DOHH2 (cell line): ENCODE results near the gene BSN.

Source experiments
- H3F3A ChIP-seq: fragments of 200-600 bp; sonication (generic), shearing (Covaris generic); 2 replicates; pipeline ENCODE4 v1.6.0; 2016; ENCODE audit warnings: antibody characterized with exemption, mild to moderate bottlenecking; ENCODE audit not compliant: control insufficient read depth, insufficient read depth
- H3K27ac ChIP-seq: fragments of 200-600 bp; sonication (generic); 2 replicates; pipeline ENCODE4 v1.5.1; 2014; ENCODE audit warnings: low read depth, mild to moderate bottlenecking, low read length, moderate library complexity
- H3K27me3 ChIP-seq: fragments of 200-600 bp; sonication (generic); 2 replicates; pipeline ENCODE4 v1.6.1; 2014; ENCODE audit warnings: mild to moderate bottlenecking, low read length, mixed read lengths; ENCODE audit not compliant: control insufficient read depth
- H3K36me3 ChIP-seq: fragments of 200-600 bp; sonication (generic); 2 replicates; pipeline ENCODE4 v1.6.1; 2014; ENCODE audit warnings: mild to moderate bottlenecking, low read length, moderate library complexity, mixed read lengths; ENCODE audit not compliant: control insufficient read depth
- H3K4me1 ChIP-seq: fragments of 200-600 bp; sonication (generic); 2 replicates; pipeline ENCODE4 v1.6.1; 2014; ENCODE audit warnings: mild to moderate bottlenecking, low read length, mixed read lengths; ENCODE audit not compliant: control insufficient read depth
- H3K4me2 ChIP-seq: fragments of 200-600 bp; sonication (generic); 2 replicates; pipeline ENCODE4 v1.6.0; 2014; ENCODE audit warnings: mild to moderate bottlenecking, low read length, moderate library complexity
- H3K4me3 ChIP-seq: fragments of 200-600 bp; sonication (generic); 2 replicates; pipeline ENCODE4 v1.5.1; 2014; ENCODE audit warnings: mild to moderate bottlenecking, low read length, mixed read lengths
- H3K79me2 ChIP-seq: fragments of 200-600 bp; sonication (generic); 2 replicates; pipeline ENCODE4 v1.6.1; 2014; ENCODE audit warnings: mild to moderate bottlenecking, low read length, mixed read lengths; ENCODE audit not compliant: control insufficient read depth
- H3K9me2 ChIP-seq: fragments of 200-600 bp; sonication (generic); replicated peaks from 2 replicates; pipeline ENCODE4 v1.6.1; 2014; ENCODE audit warnings: mild to moderate bottlenecking, low read length, mixed read lengths; ENCODE audit not compliant: control insufficient read depth
- H3K9me3 ChIP-seq: fragments of 200-600 bp; sonication (generic); 2 replicates; pipeline ENCODE4 v1.6.1; 2014; ENCODE audit warnings: antibody characterized with exemption, low read length, mixed read lengths; ENCODE audit not compliant: control insufficient read depth, insufficient read depth
- H4K20me1 ChIP-seq: fragments of 200-600 bp; sonication (generic); 2 replicates; pipeline ENCODE4 v1.6.0; 2014; ENCODE audit warnings: low read depth, mild to moderate bottlenecking, antibody characterized with exemption, low read length, moderate library complexity; ENCODE audit not compliant: control insufficient read depth, insufficient read depth
- EZH2phosphoT487 ChIP-seq: fragments of 200-600 bp; sonication (generic); IDR thresholded peaks from 2 replicates; pipeline ENCODE4 v1.6.1; 2017; ENCODE audit warnings: borderline replicate concordance, mild to moderate bottlenecking, antibody characterized with exemption, low read length, moderate library complexity, mixed read lengths
- TF ChIP-seq, protein P1 (sequence below): fragments of 200-600 bp; sonication (generic); IDR thresholded peaks from one replicate; pipeline ENCODE4 v1.5.1; 2014; ENCODE audit warnings: antibody characterized with exemption, mild to moderate bottlenecking, low read depth, low read length; ENCODE audit not compliant: poor library complexity, severe bottlenecking

Gene BSN

DNA sequence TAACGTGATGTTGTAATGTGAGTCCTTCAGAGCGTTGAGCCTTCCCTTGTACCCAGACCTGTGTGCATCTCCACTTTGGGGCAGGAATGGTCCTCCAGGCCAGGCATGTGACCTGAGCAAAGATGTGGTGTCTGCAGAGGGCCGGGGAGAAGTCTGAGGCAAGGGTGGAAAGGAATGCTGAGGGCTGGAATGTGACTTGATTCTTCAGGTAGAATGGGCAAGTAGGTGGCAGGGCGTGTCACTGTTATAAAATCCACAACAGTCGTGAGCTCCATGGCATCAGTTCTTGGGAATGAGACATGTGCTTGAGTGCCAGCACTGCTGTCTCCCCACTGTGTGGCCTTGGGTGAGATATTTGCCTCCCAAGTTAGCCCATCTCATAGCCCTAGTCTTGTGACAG, 24.0 kb upstream of the BSN start:
- no peak overlapping the region for H3K4me3 ChIP-seq
- no peaks in the 10 kb centered on the region for H3K27me3 ChIP-seq
- H3K79me2 ChIP-seq, result no peaks in the 10 kb centered on the region
- H3F3A ChIP-seq, result no peaks in the 10 kb centered on the region
- TF ChIP-seq EZH2phosphoT487, result no peak
- TF ChIP-seq, protein P1, sequence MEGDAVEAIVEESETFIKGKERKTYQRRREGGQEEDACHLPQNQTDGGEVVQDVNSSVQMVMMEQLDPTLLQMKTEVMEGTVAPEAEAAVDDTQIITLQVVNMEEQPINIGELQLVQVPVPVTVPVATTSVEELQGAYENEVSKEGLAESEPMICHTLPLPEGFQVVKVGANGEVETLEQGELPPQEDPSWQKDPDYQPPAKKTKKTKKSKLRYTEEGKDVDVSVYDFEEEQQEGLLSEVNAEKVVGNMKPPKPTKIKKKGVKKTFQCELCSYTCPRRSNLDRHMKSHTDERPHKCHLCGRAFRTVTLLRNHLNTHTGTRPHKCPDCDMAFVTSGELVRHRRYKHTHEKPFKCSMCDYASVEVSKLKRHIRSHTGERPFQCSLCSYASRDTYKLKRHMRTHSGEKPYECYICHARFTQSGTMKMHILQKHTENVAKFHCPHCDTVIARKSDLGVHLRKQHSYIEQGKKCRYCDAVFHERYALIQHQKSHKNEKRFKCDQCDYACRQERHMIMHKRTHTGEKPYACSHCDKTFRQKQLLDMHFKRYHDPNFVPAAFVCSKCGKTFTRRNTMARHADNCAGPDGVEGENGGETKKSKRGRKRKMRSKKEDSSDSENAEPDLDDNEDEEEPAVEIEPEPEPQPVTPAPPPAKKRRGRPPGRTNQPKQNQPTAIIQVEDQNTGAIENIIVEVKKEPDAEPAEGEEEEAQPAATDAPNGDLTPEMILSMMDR, result no peak
- peaks cover 26% of the 10 kb centered on the region for H3K36me3 ChIP-seq
- no peaks in the 10 kb centered on the region for H3K4me1 ChIP-seq
- no peak overlapping the region for H3K4me2 ChIP-seq
- H3K27ac ChIP-seq, result no peak overlapping the region
- no peaks in the 10 kb centered on the region for H4K20me1 ChIP-seq
- no peaks in the 10 kb centered on the region for H3K9me3 ChIP-seq
- no peaks in the 10 kb centered on the region for H3K9me2 ChIP-seq

DNA sequence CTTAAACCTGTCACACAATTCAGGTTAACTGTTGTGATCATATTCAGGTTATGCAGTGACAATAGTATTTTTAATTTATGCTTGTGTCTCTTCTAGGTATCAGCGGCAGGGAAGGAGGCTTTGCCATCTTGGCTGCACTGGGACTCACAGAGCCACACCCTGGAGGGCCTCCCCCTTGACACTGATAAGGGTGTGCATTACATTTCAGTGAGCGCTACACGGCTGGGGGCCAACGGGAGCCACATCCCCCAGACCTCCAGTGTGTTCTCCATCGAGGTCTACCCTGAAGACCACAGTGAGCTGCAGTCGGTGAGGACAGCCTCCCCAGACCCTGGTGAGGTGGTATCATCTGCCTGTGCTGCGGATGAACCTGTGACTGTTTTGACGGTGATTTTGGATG, 23.6 kb upstream of the BSN start:
- no peaks in the 10 kb centered on the region for H3K9me3 ChIP-seq
- no peaks in the 10 kb centered on the region for H3K27me3 ChIP-seq
- no peak overlapping the region for H3K4me2 ChIP-seq
- no peaks in the 10 kb centered on the region for H3F3A ChIP-seq
- no peaks in the 10 kb centered on the region for H4K20me1 ChIP-seq
- no peaks in the 10 kb centered on the region for H3K9me2 ChIP-seq
- peaks cover 26% of the 10 kb centered on the region for H3K36me3 ChIP-seq
- H3K4me1 ChIP-seq, result no peaks in the 10 kb centered on the region
- TF ChIP-seq EZH2phosphoT487, result no peak
- TF ChIP-seq, protein P1, result no peak
- no peak overlapping the region for H3K27ac ChIP-seq
- no peak overlapping the region for H3K4me3 ChIP-seq
- H3K79me2 ChIP-seq, result no peaks in the 10 kb centered on the region

DNA sequence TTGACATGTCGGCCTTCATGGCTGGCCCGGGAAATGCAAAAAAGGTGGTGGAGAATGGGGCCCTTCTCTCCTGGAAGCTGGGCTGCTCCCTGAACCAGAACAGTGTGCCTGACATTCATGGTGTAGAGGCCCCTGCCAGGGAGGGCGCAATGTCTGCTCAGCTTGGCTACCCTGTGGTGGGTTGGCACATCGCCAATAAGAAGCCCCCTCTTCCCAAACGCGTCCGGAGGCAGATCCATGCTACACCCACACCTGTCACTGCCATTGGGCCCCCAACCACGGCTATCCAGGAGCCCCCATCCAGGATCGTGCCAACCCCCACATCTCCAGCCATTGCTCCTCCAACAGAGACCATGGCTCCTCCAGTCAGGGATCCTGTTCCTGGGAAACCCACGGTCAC, 23.1 kb upstream of the BSN start:
- Histone ChIP-seq H3K4me2 (no peak overlapping the region), H3K4me3 (no peak overlapping the region), H3K27me3 (no peaks in the 10 kb centered on the region), H3F3A (no peaks in the 10 kb centered on the region), H4K20me1 (no peaks in the 10 kb centered on the region), H3K4me1 (no peaks in the 10 kb centered on the region), H3K9me3 (no peaks in the 10 kb centered on the region), H3K9me2 (no peaks in the 10 kb centered on the region), H3K27ac (no peak overlapping the region), H3K36me3 (peaks cover 26% of the 10 kb centered on the region), H3K79me2 (no peaks in the 10 kb centered on the region)
- TF ChIP-seq, protein P1, result no peak
- TF ChIP-seq EZH2phosphoT487, result no peak

DNA sequence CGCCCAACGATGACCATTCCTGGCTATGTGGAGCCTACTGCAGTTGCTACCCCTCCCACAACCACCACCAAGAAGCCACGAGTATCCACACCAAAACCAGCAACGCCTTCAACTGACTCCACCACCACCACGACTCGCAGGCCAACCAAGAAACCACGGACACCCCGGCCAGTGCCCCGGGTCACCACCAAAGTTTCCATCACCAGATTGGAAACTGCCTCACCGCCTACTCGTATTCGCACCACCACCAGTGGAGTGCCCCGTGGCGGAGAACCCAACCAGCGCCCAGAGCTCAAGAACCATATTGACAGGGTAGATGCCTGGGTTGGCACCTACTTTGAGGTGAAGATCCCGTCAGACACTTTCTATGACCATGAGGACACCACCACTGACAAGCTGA, 22.6 kb upstream of the BSN start:
- H3K4me3 ChIP-seq, result no peak overlapping the region
- peaks cover 26% of the 10 kb centered on the region for H3K36me3 ChIP-seq
- H3K9me2 ChIP-seq, result no peaks in the 10 kb centered on the region
- H3K4me1 ChIP-seq, result peaks cover under 1% of the 10 kb centered on the region
- no peaks in the 10 kb centered on the region for H3K9me3 ChIP-seq
- H3K4me2 ChIP-seq, result no peak overlapping the region
- no peak overlapping the region for H3K27ac ChIP-seq
- TF ChIP-seq EZH2phosphoT487, result no peak
- TF ChIP-seq, protein P1, result no peak
- no peaks in the 10 kb centered on the region for H3K27me3 ChIP-seq
- H3F3A ChIP-seq, result no peaks in the 10 kb centered on the region
- no peaks in the 10 kb centered on the region for H3K79me2 ChIP-seq
- H4K20me1 ChIP-seq, result no peaks in the 10 kb centered on the region
